MCF 10A (cell line): ENCODE measurements around the gene SLC6A18. TPM values are rescaled to one million over a fixed set of nuclear protein-coding genes. Genes with fewer than 3 reads are reported as not detected.

Experiments
- BruUV-seq: library from RNA; stranded (reverse); fragments of 400-500 nt; replicated peaks from 2 replicates; lab custom pipeline; 2021; lab: Mats Ljungman, UMichigan
- CTCF ChIA-PET: fragments of 300-600 bp; sonication (Branson Sonifier 250); formaldehyde crosslinking; extraction: SDS; loops from one replicate; lab custom pipeline; 2021; ENCODE audit warnings: antibody characterized with exemption, inconsistent platforms; lab: Yijun Ruan, JAX
- POLR2A ChIA-PET: fragments of 300-600, 350-650 bp; sonication (Branson Sonifier 250); formaldehyde crosslinking; extraction: SDS; loops from one replicate; lab custom pipeline; 2020; ENCODE audit warnings: antibody characterized with exemption, inconsistent platforms; lab: Yijun Ruan, JAX
- DNase-seq: peaks from one replicate; pipeline ENCODE4 v3.0.0-alpha.2; 2018; ENCODE audit not compliant: unreplicated experiment
- H3K27ac Mint-ChIP-seq: one replicate; pipeline ENCODE4 v1.8.0; 2022; ENCODE audit warnings: mild to moderate bottlenecking, low read depth, mixed read lengths; ENCODE audit not compliant: unreplicated experiment
- H3K27me3 Mint-ChIP-seq: one replicate; pipeline ENCODE4 v1.8.0; 2022; ENCODE audit warnings: mixed read lengths; ENCODE audit not compliant: insufficient read depth, unreplicated experiment
- H3K36me3 Mint-ChIP-seq: one replicate; pipeline ENCODE4 v1.8.0; 2022; ENCODE audit warnings: mild to moderate bottlenecking, moderate library complexity, mixed read lengths; ENCODE audit not compliant: insufficient read depth, unreplicated experiment
- H3K4me1 Mint-ChIP-seq: one replicate; pipeline ENCODE4 v1.8.0; 2022; ENCODE audit warnings: mixed read lengths; ENCODE audit not compliant: insufficient read depth, unreplicated experiment
- H3K4me3 Mint-ChIP-seq: one replicate; pipeline ENCODE4 v1.8.0; 2022; ENCODE audit warnings: mild to moderate bottlenecking, moderate library complexity, mixed read lengths; ENCODE audit not compliant: unreplicated experiment
- H3K9me3 Mint-ChIP-seq: one replicate; pipeline ENCODE4 v1.8.0; 2022; ENCODE audit warnings: mixed read lengths; ENCODE audit not compliant: unreplicated experiment
- intact Hi-C: fragments of 100-400 bp; cut with micrococcal nuclease; formaldehyde crosslinking; loops from 2 replicates; pipeline ENCODE4 v1.14.1; 2022
- total RNA-seq: library from RNA; stranded (reverse); gene quantifications from 2 replicates; pipeline ENCODE4 v1.2.3, GENCODE V29; 2022
- TF ChIP-seq, protein P1 (sequence below): fragments of 200-600 bp; IDR thresholded peaks from one replicate; pipeline ENCODE4 v1.8.0; 2022; ENCODE audit warnings: antibody characterized with exemption, mild to moderate bottlenecking; ENCODE audit not compliant: unreplicated experiment

Gene SLC6A18
- total RNA-seq, 1 experiment from 2014 or later: not detected

DNA sequence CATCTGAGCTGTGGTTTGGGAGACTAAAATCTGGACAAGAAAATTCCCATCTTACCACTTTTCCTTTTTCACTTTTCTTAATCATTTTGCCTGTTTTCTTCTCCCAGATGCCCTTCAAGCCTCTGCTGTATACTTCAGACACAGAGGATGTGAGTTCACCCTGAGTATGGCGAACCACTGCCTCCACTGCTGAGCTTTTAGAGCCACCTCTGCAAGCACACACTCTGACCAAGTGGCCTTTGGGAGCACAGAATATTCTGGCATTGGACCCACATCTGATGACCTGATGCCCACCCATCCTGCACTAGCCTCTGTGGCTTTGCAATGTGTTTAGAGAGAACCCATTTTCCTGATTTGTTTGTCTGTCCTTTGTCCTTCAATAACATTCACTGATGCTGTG, 37.2 kb downstream of the SLC6A18 start:
- H3K27me3 Mint-ChIP-seq: peaks cover 17% of the 10 kb centered on the region
- no peaks in the 10 kb centered on the region for H3K4me1 Mint-ChIP-seq
- POLR2A ChIA-PET: no interaction called here
- H3K9me3 Mint-ChIP-seq: peaks cover 7% of the 10 kb centered on the region
- H3K4me3 Mint-ChIP-seq: no peak overlapping the region
- BruUV-seq: no TSS peak
- intact Hi-C loops: no loop called here
- H3K36me3 Mint-ChIP-seq: no peaks in the 10 kb centered on the region
- TF ChIP-seq, protein P1, sequence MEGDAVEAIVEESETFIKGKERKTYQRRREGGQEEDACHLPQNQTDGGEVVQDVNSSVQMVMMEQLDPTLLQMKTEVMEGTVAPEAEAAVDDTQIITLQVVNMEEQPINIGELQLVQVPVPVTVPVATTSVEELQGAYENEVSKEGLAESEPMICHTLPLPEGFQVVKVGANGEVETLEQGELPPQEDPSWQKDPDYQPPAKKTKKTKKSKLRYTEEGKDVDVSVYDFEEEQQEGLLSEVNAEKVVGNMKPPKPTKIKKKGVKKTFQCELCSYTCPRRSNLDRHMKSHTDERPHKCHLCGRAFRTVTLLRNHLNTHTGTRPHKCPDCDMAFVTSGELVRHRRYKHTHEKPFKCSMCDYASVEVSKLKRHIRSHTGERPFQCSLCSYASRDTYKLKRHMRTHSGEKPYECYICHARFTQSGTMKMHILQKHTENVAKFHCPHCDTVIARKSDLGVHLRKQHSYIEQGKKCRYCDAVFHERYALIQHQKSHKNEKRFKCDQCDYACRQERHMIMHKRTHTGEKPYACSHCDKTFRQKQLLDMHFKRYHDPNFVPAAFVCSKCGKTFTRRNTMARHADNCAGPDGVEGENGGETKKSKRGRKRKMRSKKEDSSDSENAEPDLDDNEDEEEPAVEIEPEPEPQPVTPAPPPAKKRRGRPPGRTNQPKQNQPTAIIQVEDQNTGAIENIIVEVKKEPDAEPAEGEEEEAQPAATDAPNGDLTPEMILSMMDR: no peak
- CTCF ChIA-PET: no interaction called here
- DNase-seq: no peak
- H3K27ac Mint-ChIP-seq: no peak overlapping the region

DNA sequence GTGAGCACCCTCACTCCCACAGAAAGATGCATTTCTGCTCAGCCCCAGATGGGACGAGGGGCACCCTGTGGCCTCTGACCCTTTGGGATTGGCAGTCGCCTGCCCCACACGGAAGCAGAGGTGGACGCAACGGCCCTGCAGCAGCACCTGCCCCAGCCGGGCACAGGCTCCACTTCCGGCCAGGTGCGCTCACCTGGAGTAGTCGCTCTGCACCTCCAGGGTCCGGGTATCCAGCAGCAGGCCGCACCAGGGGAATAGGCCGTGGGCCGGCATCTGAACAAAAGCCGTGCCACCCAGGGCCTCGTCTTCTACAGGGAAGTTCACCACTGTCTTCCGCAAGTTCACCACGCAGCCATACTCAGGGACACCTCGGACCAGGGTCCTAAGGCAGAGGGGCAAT, 39.0 kb downstream of the SLC6A18 start:
- BruUV-seq: no TSS peak
- peaks cover 17% of the 10 kb centered on the region for H3K27me3 Mint-ChIP-seq
- no peak overlapping the region for H3K4me3 Mint-ChIP-seq
- no peaks in the 10 kb centered on the region for H3K4me1 Mint-ChIP-seq
- no peak for DNase-seq
- POLR2A ChIA-PET: no interaction called here
- TF ChIP-seq, protein P1: no peak
- H3K36me3 Mint-ChIP-seq: no peaks in the 10 kb centered on the region
- no peak overlapping the region for H3K27ac Mint-ChIP-seq
- intact Hi-C loops: no loop called here
- H3K9me3 Mint-ChIP-seq: no peaks in the 10 kb centered on the region
- CTCF ChIA-PET: interaction anchor here (0.7 kb wide), 1 partner anchor 340 kb away, joined by 3 read pairs; no protein-coding TSS in a partner anchor

DNA sequence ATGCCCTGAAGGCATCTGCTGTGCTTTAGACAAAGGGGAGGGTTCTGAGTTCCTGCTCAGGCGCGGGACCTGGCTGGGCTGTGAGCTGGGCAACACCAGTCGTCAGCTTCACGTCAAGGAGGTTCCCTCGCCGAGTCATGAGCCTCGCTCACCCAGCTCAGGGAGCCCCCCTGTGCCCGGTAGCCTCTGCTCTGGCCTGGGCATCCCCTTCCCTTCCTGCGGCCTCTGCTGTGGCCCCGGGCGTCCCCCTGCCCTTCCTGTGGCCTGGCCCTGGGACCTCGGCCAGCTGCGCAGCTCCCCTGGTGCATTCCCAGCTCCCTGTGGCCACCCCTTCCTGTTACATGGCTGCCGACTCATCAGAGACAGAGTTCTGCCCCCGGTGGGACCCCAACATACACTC, 39.8 kb downstream of the SLC6A18 start:
- CTCF ChIA-PET: interaction anchor here (0.6 to 0.7 kb wide), 2 partner anchors 10 to 341 kb away, joined by 3 read pairs; no protein-coding TSS in a partner anchor
- Mint-ChIP-seq H3K27me3 (peaks cover 17% of the 10 kb centered on the region), H3K4me1 (no peaks in the 10 kb centered on the region), H3K4me3 (no peak overlapping the region), H3K27ac (no peak overlapping the region), H3K36me3 (no peaks in the 10 kb centered on the region), H3K9me3 (no peaks in the 10 kb centered on the region)
- BruUV-seq: no TSS peak
- TF ChIP-seq, protein P1: no peak
- intact Hi-C loops: no loop called here
- POLR2A ChIA-PET: no interaction called here
- no peak for DNase-seq

DNA sequence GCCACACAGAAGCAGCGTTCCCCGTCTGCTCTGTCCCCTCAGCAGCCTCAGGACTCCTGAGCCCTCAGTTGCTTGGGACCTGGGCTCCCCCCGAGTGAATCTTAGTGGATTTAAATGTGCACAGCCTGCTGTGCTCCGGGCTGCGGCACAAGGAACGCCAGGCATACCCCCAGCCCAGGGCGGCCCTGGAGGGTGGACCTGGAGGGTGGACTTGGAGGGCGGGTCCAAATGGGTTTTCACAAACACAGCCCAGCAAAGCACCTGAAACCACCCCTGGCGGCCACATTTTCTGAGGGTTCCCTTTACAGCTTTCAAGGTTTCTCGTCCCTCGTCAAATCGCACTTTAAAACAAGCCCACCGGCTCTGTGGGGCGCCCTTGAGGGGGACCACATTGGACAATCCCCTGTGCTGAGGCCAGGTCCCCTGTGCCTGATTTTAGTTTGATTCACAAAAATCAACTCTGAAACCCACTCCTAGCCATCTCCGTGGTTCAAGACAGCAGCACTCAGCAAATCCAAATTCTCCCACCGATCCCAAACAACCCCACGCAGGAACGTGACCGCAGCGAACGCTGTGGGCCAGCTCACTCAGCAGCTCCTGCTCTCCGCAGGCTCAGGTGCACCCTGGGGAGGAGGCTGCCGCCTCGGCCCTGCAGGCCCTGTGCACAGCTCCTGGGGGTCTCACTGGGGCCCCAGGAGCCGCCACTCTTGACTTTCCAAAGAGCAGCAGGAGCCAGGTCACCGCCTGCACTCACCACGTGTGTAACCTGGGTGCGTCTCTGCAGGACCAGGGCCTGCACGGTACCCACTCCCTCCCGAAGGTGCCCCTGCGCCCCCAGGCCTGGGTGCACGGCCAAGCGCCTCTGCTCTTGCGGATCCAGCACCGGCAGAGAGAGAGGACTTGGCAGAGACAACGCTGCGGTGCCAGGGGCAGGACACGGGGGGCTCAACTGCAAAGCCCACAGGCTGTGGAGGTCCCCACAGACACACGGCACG, 40.6 kb downstream of the SLC6A18 start:
- POLR2A ChIA-PET: no interaction called here
- no peak overlapping the region for H3K27ac Mint-ChIP-seq
- no peak for DNase-seq
- H3K27me3 Mint-ChIP-seq: peaks cover 17% of the 10 kb centered on the region
- CTCF ChIA-PET: interaction anchor here (0.6 kb wide), 1 partner anchor 142 kb away, joined by 3 read pairs; no protein-coding TSS in a partner anchor
- no TSS peak for BruUV-seq
- no peaks in the 10 kb centered on the region for H3K36me3 Mint-ChIP-seq
- no peak overlapping the region for H3K4me3 Mint-ChIP-seq
- TF ChIP-seq, protein P1: no peak
- intact Hi-C loops: no loop called here
- no peaks in the 10 kb centered on the region for H3K9me3 Mint-ChIP-seq
- no peaks in the 10 kb centered on the region for H3K4me1 Mint-ChIP-seq
